GM19463 (cell line): ENCODE results near the gene MYCBPAP.

ENCODE experiments used
- ATAC-seq: cut with Tn5 transposase; IDR thresholded peaks from one replicate; pipeline ENCODE4 v1.9.1; 2021; ENCODE audit warnings: mild to moderate bottlenecking, moderate library complexity; ENCODE audit not compliant: unreplicated experiment

MYCBPAP gene

GRCh38 chr17:50514936-50515702 lies 6.9 kb downstream of the MYCBPAP start:
- ATAC-seq: no peak

GRCh38 chr17:50517011-50517410 lies 8.8 kb downstream of the MYCBPAP start:
- ATAC-seq: no peak

GRCh38 chr17:50517504-50518383 lies 9.5 kb downstream of the MYCBPAP start:
- no peak for ATAC-seq

GRCh38 chr17:50518384-50519023 lies 10.3 kb downstream of the MYCBPAP start:
- ATAC-seq: no peak

GRCh38 chr17:50519141-50519834 lies 11.0 kb downstream of the MYCBPAP start:
- ATAC-seq: no peak

- ATAC-seq: no peak
Observed at GRCh38 chr17:50520483-50520882, 12.2 kb downstream of the MYCBPAP start.

GRCh38 chr17:50521514-50521913 lies 13.3 kb downstream of the MYCBPAP start:
- no peak for ATAC-seq

GRCh38 chr17:50522766-50523165 lies 14.5 kb downstream of the MYCBPAP start:
- no peak for ATAC-seq

- ATAC-seq: no peak
Observed at GRCh38 chr17:50523208-50523607, 15.0 kb downstream of the MYCBPAP start.

GRCh38 chr17:50524838-50525237 lies 16.6 kb downstream of the MYCBPAP start:
- no peak for ATAC-seq

GRCh38 chr17:50527155-50527762 lies 19.0 kb downstream of the MYCBPAP start:
- no peak for ATAC-seq

- no peak for ATAC-seq
Observed at GRCh38 chr17:50527949-50528474, 19.8 kb downstream of the MYCBPAP start.

- no peak for ATAC-seq
Observed at GRCh38 chr17:50529849-50530248, 21.6 kb downstream of the MYCBPAP start.

GRCh38 chr17:50531428-50532025 lies 23.3 kb downstream of the MYCBPAP start:
- no peak for ATAC-seq

- no peak for ATAC-seq
Observed at GRCh38 chr17:50532452-50533024, 24.3 kb downstream of the MYCBPAP start, which contains the start of gene EPN3. Gene EPN3, plus strand, starts transcription at chr17:50532735. Its CDS starts 3,822 bp downstream, at chr17:50536557.

GRCh38 chr17:50533185-50533584 lies 24.9 kb downstream of the MYCBPAP start:
- ATAC-seq: no peak

GRCh38 chr17:50533720-50534148 lies 25.5 kb downstream of the MYCBPAP start:
- ATAC-seq: no peak

GRCh38 chr17:50534222-50534978 lies 26.2 kb downstream of the MYCBPAP start:
- ATAC-seq: no peak

GRCh38 chr17:50534979-50535326 lies 26.7 kb downstream of the MYCBPAP start:
- ATAC-seq: no peak
